Measurements from ENCODE around the gene SEMA6D.

The SEMA6D gene

GRCh38 chr15:47744496-47744895 is 27.2 kb downstream of the SEMA6D start:
- DNase-seq, result no peak

- no peak for DNase-seq
These were observed 27.7 kb downstream of the SEMA6D start for GRCh38 chr15:47744973-47745372.

- no peak for DNase-seq
These were observed 29.2 kb downstream of the SEMA6D start for GRCh38 chr15:47746516-47746915.

- DNase-seq, result no peak
These were observed 32.9 kb downstream of the SEMA6D start for GRCh38 chr15:47750030-47750739.

- no peak for DNase-seq
These were observed 33.5 kb downstream of the SEMA6D start for GRCh38 chr15:47750740-47751262.

GRCh38 chr15:47753591-47753990 is 36.3 kb downstream of the SEMA6D start:
- no peak for DNase-seq

- no peak for DNase-seq
These were observed 37.0 kb downstream of the SEMA6D start for GRCh38 chr15:47754312-47754711.

- no peak for DNase-seq
These were observed 38.6 kb downstream of the SEMA6D start for GRCh38 chr15:47755941-47756340.

- DNase-seq, result no peak
These were observed 39.6 kb downstream of the SEMA6D start for GRCh38 chr15:47756872-47757271.

- DNase-seq, result no peak
These were observed 40.0 kb downstream of the SEMA6D start for GRCh38 chr15:47757331-47757730.

- DNase-seq, result no peak
These were observed 45.3 kb downstream of the SEMA6D start for GRCh38 chr15:47762621-47763020.

GRCh38 chr15:47764666-47765065 is 47.4 kb downstream of the SEMA6D start:
- DNase-seq, result no peak

- DNase-seq, result no peak
These were observed 49.1 kb downstream of the SEMA6D start for GRCh38 chr15:47766406-47766805.

- DNase-seq, result no peak
These were observed 49.7 kb downstream of the SEMA6D start for GRCh38 chr15:47767035-47767434.

- DNase-seq, result peak; percentile 26
These were observed 51.4 kb downstream of the SEMA6D start for GRCh38 chr15:47768735-47769134.

GRCh38 chr15:47769166-47769565 is 51.9 kb downstream of the SEMA6D start:
- DNase-seq, result peak; percentile 26

GRCh38 chr15:47773143-47773542 is 55.8 kb downstream of the SEMA6D start:
- no peak for DNase-seq

GRCh38 chr15:47778263-47778770 is 61.0 kb downstream of the SEMA6D start:
- DNase-seq, result no peak

- no peak for DNase-seq
These were observed 63.7 kb downstream of the SEMA6D start for GRCh38 chr15:47780971-47781370.

- DNase-seq, result no peak
These were observed 64.2 kb downstream of the SEMA6D start for GRCh38 chr15:47781527-47781926.

- no peak for DNase-seq
These were observed 67.5 kb downstream of the SEMA6D start for GRCh38 chr15:47784820-47785219.

GRCh38 chr15:47786371-47786770 is 69.1 kb downstream of the SEMA6D start:
- DNase-seq, result no peak

- DNase-seq, result no peak
These were observed 70.6 kb downstream of the SEMA6D start for GRCh38 chr15:47787875-47788274.

- DNase-seq, result no peak
These were observed 71.4 kb downstream of the SEMA6D start for GRCh38 chr15:47788685-47789084.

- DNase-seq, result no peak
These were observed 73.9 kb downstream of the SEMA6D start for GRCh38 chr15:47791161-47791560.
